Gastrocnemius medialis (tissue), 4 donors: ENCODE results near the gene SPEF2. TPM values are rescaled to one million over a fixed set of nuclear protein-coding genes. Genes with fewer than 3 reads are reported as not detected.

Experiments
- ATAC-seq, 2 donors: fragments of 150-250 bp; one replicate each; pipeline ENCODE4 v1.9.1; 2016
- DNase-seq, 2 donors: peaks; one replicate each; pipeline ENCODE4 v3.0.0-alpha.2; 2019
- H3K27ac ChIP-seq, 4 donors: fragments of 200-600 bp; sonication (generic); 1 replicate in 1 of 4; 2 replicates in 3 of 4; pipeline ENCODE4 v1.5.1; 2016 to 2018; ENCODE audit warnings: mild to moderate bottlenecking in 2 of 4, moderate library complexity in 1 of 4
- H3K27me3 ChIP-seq, 3 donors: fragments of 200-600 bp; sonication (generic) in 2 of 3; 1 replicate in 1 of 3; 2 replicates in 2 of 3; pipeline versions ENCODE4 v1.5.1 to v1.6.0; 2016 to 2019; ENCODE audit warnings: mild to moderate bottlenecking in 1 of 3, moderate library complexity in 1 of 3
- H3K36me3 ChIP-seq, 2 donors: fragments of 200-600 bp; sonication (generic) in 1 of 2; one replicate each; pipeline ENCODE4 v1.5.1; 2017 to 2018
- H3K4me1 ChIP-seq, 2 donors: fragments of 200-600 bp; sonication (generic) in 1 of 2; one replicate each; pipeline ENCODE4 v1.5.1; 2016 to 2017; ENCODE audit warnings: mild to moderate bottlenecking in 2 of 2
- H3K4me3 ChIP-seq, 4 donors: fragments of 200-600 bp; sonication (generic) in 3 of 4; 1 replicate in 1 of 4; 2 replicates in 3 of 4; pipeline ENCODE4 v1.5.1; 2016 to 2019; ENCODE audit warnings: mild to moderate bottlenecking in 2 of 4
- H3K9me3 ChIP-seq, 3 donors: fragments of 200-600 bp; sonication (generic) in 2 of 3; 1 replicate in 1 of 3; 2 replicates in 2 of 3; pipeline ENCODE4 v1.5.1; 2016 to 2019
- CTCF ChIP-seq, 5 experiments: fragments of 450-650 bp in 3 of 5; fragments of 200-600 bp in 2 of 5; sonication (generic) in 2 of 5; IDR thresholded peaks in 4 of 5; conservative IDR thresholded peaks in 1 of 5; 1 replicate in 4 of 5; 2 replicates in 1 of 5; pipeline ENCODE4 v1.5.1; 2016 to 2019; ENCODE audit warnings: antibody characterized with exemption in 5 of 5, mild to moderate bottlenecking in 3 of 5, moderate library complexity in 3 of 5
- POLR2A ChIP-seq, 2 donors: fragments of 450-650 bp; IDR thresholded peaks; one replicate each; pipeline ENCODE4 v1.6.1; 2017; ENCODE audit warnings: antibody characterized with exemption in 2 of 2, mild to moderate bottlenecking in 2 of 2, moderate library complexity in 2 of 2
- in situ Hi-C, 4 donors: fragments of 200-750 bp; cut with MboI; loops; one replicate each; pipeline versions ENCODE4 v1.15.0 to v1.8.0; 2017; ENCODE audit warnings: low sequenced_read_pairs in 4 of 4
- intact Hi-C: fragments of 100-400 bp; cut with DNase I; formaldehyde crosslinking; loops from one replicate; pipeline ENCODE4 v1.15.1; 2023; ENCODE audit warnings: low total_unique reads
- total RNA-seq, 4 donors: library from RNA; depleted of rRNA; stranded (reverse); fragments of >200 nt; gene quantifications; one replicate each; pipeline versions ENCODE4 v1.1.0 to v1.2.3, GENCODE V29; 2016

Gene SPEF2
- total RNA-seq, 4 donors from 2014 or later, result 0.11 to 0.46 TPM; not detected in 2

- peaks cover 0 to 7% (median 0%) of the 10 kb centered on the region in 3 donors for H3K9me3 ChIP-seq
- H3K27me3 ChIP-seq, result peaks cover 0 to 3% (median 0%) of the 10 kb centered on the region in 3 donors
- no peak for DNase-seq
- no peak overlapping the region for H3K4me3 ChIP-seq
- no peak overlapping the region for H3K27ac ChIP-seq
- no peaks in the 10 kb centered on the region for H3K36me3 ChIP-seq
- TF ChIP-seq POLR2A (IDR thresholded peaks at IDR 0.05) (no peak), CTCF (IDR thresholded peaks at IDR 0.05 in 4 of 5, conservative IDR thresholded peaks at IDR 0.05 in 1 of 5) (no peak)
- peaks cover 0 to 10% of the 10 kb centered on the region in 2 donors for H3K4me1 ChIP-seq
- in situ Hi-C loops (no loop called here), intact Hi-C loops (no loop called here)
- no peak for ATAC-seq
These were observed 230.3 kb downstream of the SPEF2 start for GRCh38 chr5:35847961-35848360.

- Histone ChIP-seq H3K27ac (no peak overlapping the region), H3K4me3 (no peak overlapping the region), H3K9me3 (peaks cover 0 to 6% (median 0%) of the 10 kb centered on the region in 3 donors), H3K4me1 (peaks cover 0 to 10% of the 10 kb centered on the region in 2 donors), H3K36me3 (no peaks in the 10 kb centered on the region), H3K27me3 (peaks cover 0 to 3% (median 0%) of the 10 kb centered on the region in 3 donors)
- DNase-seq, result no peak
- ATAC-seq, result no peak
- intact Hi-C loops (loop anchor here (5.0 kb wide), 1 partner anchor 63 kb away; no protein-coding TSS in a partner anchor), in situ Hi-C loops (no loop called here)
- TF ChIP-seq CTCF (IDR thresholded peaks at IDR 0.05 in 4 of 5, conservative IDR thresholded peaks at IDR 0.05 in 1 of 5) (no peak), POLR2A (IDR thresholded peaks at IDR 0.05) (no peak)
These were observed 232.2 kb downstream of the SPEF2 start for GRCh38 chr5:35849860-35850259.

- in situ Hi-C loops (no loop called here), intact Hi-C loops (loop anchor here (5.0 kb wide), 1 partner anchor 64 kb away; no protein-coding TSS in a partner anchor)
- Histone ChIP-seq H3K9me3 (no peaks in the 10 kb centered on the region), H3K27ac (no peak overlapping the region), H3K36me3 (no peaks in the 10 kb centered on the region), H3K4me1 (peaks cover 0 to 10% of the 10 kb centered on the region in 2 donors), H3K4me3 (peak overlapping the region in 3 of 4 donors; percentile 4 to 39 (median 21)), H3K27me3 (peaks cover 0 to 3% (median 0%) of the 10 kb centered on the region in 3 donors)
- no peak for DNase-seq
- TF ChIP-seq POLR2A (IDR thresholded peaks at IDR 0.05) (no peak), CTCF (IDR thresholded peaks at IDR 0.05 in 4 of 5, conservative IDR thresholded peaks at IDR 0.05 in 1 of 5) (no peak)
- ATAC-seq, result no peak
These were observed 233.5 kb downstream of the SPEF2 start for GRCh38 chr5:35850967-35851680.

GRCh38 chr5:35852084-35852734 lies 234.5 kb downstream of the SPEF2 start:
- Histone ChIP-seq H3K27ac (no peak overlapping the region), H3K9me3 (no peaks in the 10 kb centered on the region), H3K36me3 (no peaks in the 10 kb centered on the region), H3K27me3 (peaks cover 0 to 3% (median 0%) of the 10 kb centered on the region in 3 donors), H3K4me1 (peaks cover 0 to 10% of the 10 kb centered on the region in 2 donors), H3K4me3 (no peak overlapping the region)
- ATAC-seq (no peak), DNase-seq (no peak)
- in situ Hi-C loops (no loop called here), intact Hi-C loops (loop anchor here (5.0 kb wide), 1 partner anchor 65 kb away; no protein-coding TSS in a partner anchor)
- no peak for TF ChIP-seq CTCF (IDR thresholded peaks at IDR 0.05 in 4 of 5, conservative IDR thresholded peaks at IDR 0.05 in 1 of 5)
- no peak for TF ChIP-seq POLR2A (IDR thresholded peaks at IDR 0.05)
